Kidney (tissue), 14 donors: ENCODE data around the gene MDM2. TPM values are rescaled to one million over a fixed set of nuclear protein-coding genes. Genes with fewer than 3 reads are reported as not detected.

Experiments
- DNase-seq, 5 donors: peaks; one replicate each; pipeline ENCODE4 v3.0.0-alpha.2; 2013 to 2020
- FAIRE-seq: peaks from 2 replicates; lab custom pipeline; 2012; peaks lifted over from hg19 to GRCh38; lab: Jason Lieb, UNC
- H3K27ac ChIP-seq, 2 donors: one replicate each; pipeline ENCODE4 v1.7.0; 2013; ENCODE audit warnings: low read depth in 2 of 2, low read length in 2 of 2, inconsistent platforms in 1 of 2
- H3K27me3 ChIP-seq: one replicate; pipeline ENCODE4 v1.7.1; 2013; ENCODE audit warnings: low read length, inconsistent platforms; ENCODE audit not compliant: control insufficient read depth, insufficient read depth
- H3K36me3 ChIP-seq, 3 donors: one replicate each; pipeline versions ENCODE4 v1.7.0 to v1.7.1; 2013; ENCODE audit warnings: low read length in 3 of 3, control low read depth in 1 of 3, inconsistent platforms in 1 of 3; ENCODE audit not compliant: insufficient read depth in 3 of 3, control insufficient read depth in 2 of 3
- H3K4me1 ChIP-seq, 3 donors: one replicate each; pipeline versions ENCODE4 v1.7.0 to v1.7.1; 2013; ENCODE audit warnings: low read length in 3 of 3, inconsistent platforms in 1 of 3, low read depth in 1 of 3; ENCODE audit not compliant: control insufficient read depth in 2 of 3, insufficient read depth in 2 of 3
- H3K4me3 ChIP-seq, 3 donors: one replicate each; pipeline versions ENCODE4 v1.7.0 to v1.8.1; 2013; ENCODE audit warnings: low read length in 3 of 3, control low read depth in 1 of 3, inconsistent platforms in 1 of 3
- H3K9ac ChIP-seq, 3 donors: one replicate each; pipeline versions ENCODE4 v1.7.0 to v1.7.1; 2013; ENCODE audit warnings: low read length in 3 of 3, control low read depth in 1 of 3, inconsistent platforms in 1 of 3
- H3K9me3 ChIP-seq, 3 donors: one replicate each; pipeline versions ENCODE4 v1.7.0 to v1.7.1; 2013; ENCODE audit warnings: low read length in 3 of 3, control low read depth in 1 of 3, inconsistent platforms in 1 of 3; ENCODE audit not compliant: control insufficient read depth in 2 of 3, insufficient read depth in 1 of 3
- CTCF ChIP-seq: IDR thresholded peaks from 3 replicates; pipeline ENCODE4 v1.5.1; 2012; ENCODE audit warnings: mild to moderate bottlenecking, moderate library complexity, borderline replicate concordance; ENCODE audit not compliant: insufficient read depth; ENCODE audit errors: extremely low read depth
- intact Hi-C: fragments of 100-400 bp; cut with DNase I; formaldehyde crosslinking; loops from one replicate; pipeline ENCODE4 v1.11.1; 2022
- polyA plus RNA-seq: library from polyadenylated mRNA; stranded (reverse); fragments of 350-450 nt; fragmentation: Illumina TruSeq; extraction: RNeasy Lipid Tissue Mini Kit (QIAGEN cat#74804); gene quantifications from one replicate; pipeline ENCODE4 v1.2.3, GENCODE V29; 2014; ENCODE audit warnings: low read depth, low replicate concordance; ENCODE audit not compliant: insufficient read depth
- total RNA-seq: library from RNA; stranded (reverse); fragmentation: NEBNext Ultra II Directional; extraction: Animal tissue kit (Norgen Biotek cat#: 25700); gene quantifications from one replicate; pipeline ENCODE4 v1.2.1, GENCODE V29; 2021
- donor health status: control.
- donor health status: control.
- donor health status: control.
- donor health status: control.
- donor health status: control.
- donor health status: DM: yes; HTN: yes; CAD: no.
- donor health status: Normal renal cell carcinoma (clear cell type).

The MDM2 gene
- total and polyA plus RNA-seq, 2 donors from 2014 or later, result 38.5 to 103 TPM

- intact Hi-C loops, result no loop called here
- Histone ChIP-seq H3K27me3 (no peaks in the 10 kb centered on the region), H3K36me3 (peaks cover 0 to 8% (median 7%) of the 10 kb centered on the region in 3 donors), H3K9me3 (no peaks in the 10 kb centered on the region), H3K9ac (no peak overlapping the region), H3K4me3 (no peak overlapping the region), H3K4me1 (no peaks in the 10 kb centered on the region), H3K27ac (no peak overlapping the region)
- no peak for FAIRE-seq
- TF ChIP-seq CTCF, result no peak
- no peak for DNase-seq
Measured at GRCh38 chr12:68851592-68852306, 43.8 kb downstream of the MDM2 start.

GRCh38 chr12:68853396-68854077 lies 45.6 kb downstream of the MDM2 start:
- no peak for DNase-seq
- Histone ChIP-seq H3K36me3 (peaks cover 0 to 19% (median 7%) of the 10 kb centered on the region in 3 donors), H3K27ac (no peak overlapping the region), H3K4me1 (no peaks in the 10 kb centered on the region), H3K9ac (no peak overlapping the region), H3K27me3 (no peaks in the 10 kb centered on the region), H3K9me3 (no peaks in the 10 kb centered on the region), H3K4me3 (no peak overlapping the region)
- intact Hi-C loops, result no loop called here
- TF ChIP-seq CTCF, result no peak
- FAIRE-seq, result no peak

GRCh38 chr12:68854078-68854468 lies 46.1 kb downstream of the MDM2 start:
- H3K9ac ChIP-seq, result no peak overlapping the region
- H3K4me3 ChIP-seq, result no peak overlapping the region
- intact Hi-C loops, result no loop called here
- no peak overlapping the region for H3K27ac ChIP-seq
- H3K9me3 ChIP-seq, result no peaks in the 10 kb centered on the region
- no peak for TF ChIP-seq CTCF
- no peaks in the 10 kb centered on the region for H3K27me3 ChIP-seq
- FAIRE-seq (no peak), DNase-seq (no peak)
- no peaks in the 10 kb centered on the region for H3K4me1 ChIP-seq
- H3K36me3 ChIP-seq, result peaks cover 0 to 19% (median 7%) of the 10 kb centered on the region in 3 donors
